SH-SY5Y (cell line): Measurements from ENCODE around the gene DLG2.

Experiments used
- GATA2 ChIP-seq: IDR thresholded peaks from 2 replicates; pipeline ENCODE4 v1.6.1; 2011; ENCODE audit warnings: mild to moderate bottlenecking, low read depth, low read length
- GATA3 ChIP-seq: IDR thresholded peaks from 2 replicates; pipeline ENCODE4 v1.6.1; 2011; ENCODE audit warnings: low read depth, mild to moderate bottlenecking, low read length, moderate library complexity

The DLG2 gene

GRCh38 chr11:83728281-83728680, 1898.9 kb downstream of the DLG2 start:
- TF ChIP-seq GATA3 (no peak), GATA2 (no peak)

GRCh38 chr11:83727251-83727650, 1899.9 kb downstream of the DLG2 start:
- TF ChIP-seq GATA3, result no peak

GRCh38 chr11:83726316-83726715, 1900.8 kb downstream of the DLG2 start:
- no peak for TF ChIP-seq GATA3
- no peak for TF ChIP-seq GATA2

- TF ChIP-seq GATA3 (no peak), GATA2 (no peak)
These were observed 1901.4 kb downstream of the DLG2 start for GRCh38 chr11:83725728-83726127.

- no peak for TF ChIP-seq GATA3
- 0 out of 2 replicates have a peak, but pooled peaks have one; percentile 27 for TF ChIP-seq GATA2
These were observed 1901.9 kb downstream of the DLG2 start for GRCh38 chr11:83725269-83725560.

GRCh38 chr11:83723999-83724398, 1903.1 kb downstream of the DLG2 start:
- TF ChIP-seq GATA2 (no peak), GATA3 (no peak)

GRCh38 chr11:83722392-83723119, 1904.6 kb downstream of the DLG2 start:
- TF ChIP-seq GATA3 (no peak), GATA2 (no peak)

GRCh38 chr11:83721263-83721662, 1905.9 kb downstream of the DLG2 start:
- no peak for TF ChIP-seq GATA2
- no peak for TF ChIP-seq GATA3

- no peak for TF ChIP-seq GATA2
- no peak for TF ChIP-seq GATA3
These were observed 1906.5 kb downstream of the DLG2 start for GRCh38 chr11:83720675-83721074.

- no peak for TF ChIP-seq GATA3
- TF ChIP-seq GATA2, result no peak
These were observed 1909.6 kb downstream of the DLG2 start for GRCh38 chr11:83717537-83717936.

GRCh38 chr11:83715927-83716535, 1911.1 kb downstream of the DLG2 start:
- TF ChIP-seq GATA2, result no peak
- TF ChIP-seq GATA3, result no peak

- no peak for TF ChIP-seq GATA2
- TF ChIP-seq GATA3, result no peak
These were observed 1913.4 kb downstream of the DLG2 start for GRCh38 chr11:83713708-83714107.

GRCh38 chr11:83711106-83711527, 1916.0 kb downstream of the DLG2 start:
- TF ChIP-seq GATA2, result no peak
- no peak for TF ChIP-seq GATA3

- TF ChIP-seq GATA3, result no peak
- TF ChIP-seq GATA2, result no peak
These were observed 1917.7 kb downstream of the DLG2 start for GRCh38 chr11:83709434-83709833.

- TF ChIP-seq GATA2 (no peak), GATA3 (no peak)
These were observed 1920.6 kb downstream of the DLG2 start for GRCh38 chr11:83706566-83706965.
